ENCODE results near the gene SPATA18. TPM values are rescaled to one million over a fixed set of nuclear protein-coding genes. Genes with fewer than 3 reads are reported as not detected.

The SPATA18 gene
- polyA plus RNA-seq, 1 donor (not counting 4 experiments of a cell fraction or from before 2014, with no cell fraction given), result 5.6 TPM

GRCh38 chr4:52012651-52013050, 38.5 kb upstream of the SPATA18 start:
- TF ChIP-seq CTCF (optimal IDR thresholded peaks at IDR 0.05 in 1 of 3, IDR thresholded peaks at IDR 0.05 in 1 of 3, conservative IDR thresholded peaks at IDR 0.05 in 1 of 3; ENCODE audit: extremely low read depth in 1 of 3, insufficient read depth in 2 of 3, low read length in 3 of 3) (no peak), EZH2 (IDR thresholded peaks at IDR 0.05; ENCODE audit: low read length) (no peak)
- no peaks in the 10 kb centered on the region for H3K9me3 ChIP-seq (ENCODE audit: control insufficient read depth, low read depth, low read length)
- DNase-seq (ENCODE audit: low read depth, low spot score) (no peak), FAIRE-seq (no peak)
- no peaks in the 10 kb centered on the region for H3K9me1 ChIP-seq (ENCODE audit: control insufficient read depth, extremely low read depth, insufficient read depth, low read length)
- no peaks in the 10 kb centered on the region for H3K27me3 ChIP-seq (ENCODE audit: control insufficient read depth, extremely low read depth, insufficient read depth, low read length)
- no peak overlapping the region for H3K27ac ChIP-seq (ENCODE audit: control insufficient read depth, insufficient read depth, low read length)
- dilution Hi-C loops (cut with MboI; ENCODE audit: extremely low pct_ligation_motif_present, low sequenced_read_pairs), result no loop called here
- H3K36me3 ChIP-seq (ENCODE audit: control insufficient read depth in 2 of 2, extremely low read depth in 1 of 2, insufficient read depth in 2 of 2, low read length in 2 of 2), result no peaks in the 10 kb centered on the region
- H4K20me1 ChIP-seq (ENCODE audit: control insufficient read depth, extremely low read depth, insufficient read depth, low read length), result no peaks in the 10 kb centered on the region
- H2AFZ ChIP-seq (ENCODE audit: control insufficient read depth, low read length), result no peak overlapping the region
- no peak overlapping the region for H3K9ac ChIP-seq (ENCODE audit: control insufficient read depth, extremely low read depth, insufficient read depth, low read length)
- no peak overlapping the region for H3K4me2 ChIP-seq (ENCODE audit: control insufficient read depth, extremely low read depth, insufficient read depth, low read depth, low read length)
- H3K4me1 ChIP-seq (ENCODE audit: control insufficient read depth, extremely low read depth, insufficient read depth, low read length), result no peaks in the 10 kb centered on the region
- H3K4me3 ChIP-seq (ENCODE audit: control insufficient read depth in 2 of 3, extremely low read depth in 1 of 3, insufficient read depth in 2 of 3, low read depth in 1 of 3, low read length in 3 of 3), result no peak overlapping the region
- no peaks in the 10 kb centered on the region for H3K79me2 ChIP-seq (ENCODE audit: control insufficient read depth, insufficient read depth, low read length)

GRCh38 chr4:52014903-52015302, 36.2 kb upstream of the SPATA18 start:
- no peak overlapping the region for H3K4me3 ChIP-seq (ENCODE audit: control insufficient read depth in 2 of 3, extremely low read depth in 1 of 3, insufficient read depth in 2 of 3, low read depth in 1 of 3, low read length in 3 of 3)
- no peak for TF ChIP-seq EZH2 (IDR thresholded peaks at IDR 0.05; ENCODE audit: low read length)
- no peak for TF ChIP-seq CTCF (optimal IDR thresholded peaks at IDR 0.05 in 1 of 3, IDR thresholded peaks at IDR 0.05 in 1 of 3, conservative IDR thresholded peaks at IDR 0.05 in 1 of 3; ENCODE audit: extremely low read depth in 1 of 3, insufficient read depth in 2 of 3, low read length in 3 of 3)
- no peaks in the 10 kb centered on the region for H4K20me1 ChIP-seq (ENCODE audit: control insufficient read depth, extremely low read depth, insufficient read depth, low read length)
- H3K9ac ChIP-seq (ENCODE audit: control insufficient read depth, extremely low read depth, insufficient read depth, low read length), result no peak overlapping the region
- no peaks in the 10 kb centered on the region for H3K9me3 ChIP-seq (ENCODE audit: control insufficient read depth, low read depth, low read length)
- dilution Hi-C loops (cut with MboI; ENCODE audit: extremely low pct_ligation_motif_present, low sequenced_read_pairs), result no loop called here
- H3K9me1 ChIP-seq (ENCODE audit: control insufficient read depth, extremely low read depth, insufficient read depth, low read length), result no peaks in the 10 kb centered on the region
- no peak overlapping the region for H2AFZ ChIP-seq (ENCODE audit: control insufficient read depth, low read length)
- H3K79me2 ChIP-seq (ENCODE audit: control insufficient read depth, insufficient read depth, low read length), result no peaks in the 10 kb centered on the region
- no peak for FAIRE-seq
- H3K4me2 ChIP-seq (ENCODE audit: control insufficient read depth, extremely low read depth, insufficient read depth, low read depth, low read length), result no peak overlapping the region
- DNase-seq (ENCODE audit: low read depth, low spot score), result no peak
- no peak overlapping the region for H3K27ac ChIP-seq (ENCODE audit: control insufficient read depth, insufficient read depth, low read length)
- H3K27me3 ChIP-seq (ENCODE audit: control insufficient read depth, extremely low read depth, insufficient read depth, low read length), result no peaks in the 10 kb centered on the region
- no peaks in the 10 kb centered on the region for H3K36me3 ChIP-seq (ENCODE audit: control insufficient read depth in 2 of 2, extremely low read depth in 1 of 2, insufficient read depth in 2 of 2, low read length in 2 of 2)
- H3K4me1 ChIP-seq (ENCODE audit: control insufficient read depth, extremely low read depth, insufficient read depth, low read length), result no peaks in the 10 kb centered on the region

All from keratinocyte (primary cell).